Measurements from ENCODE around the gene MAMDC2.
"Not testable (repeated sequence)": the region's sequence is repeated elsewhere in the genome, so short reads cannot be mapped to it uniquely, and the experiment has no call there.

Gene MAMDC2

GRCh38 chr9:70034271-70034711, 9.4 kb upstream of the MAMDC2 start:
- TF ChIP-seq CTCF (IDR thresholded peaks at IDR 0.05; ENCODE audit: low read length) (no peak), EZH2 (optimal IDR thresholded peaks at IDR 0.05; ENCODE audit: low read depth, low read length) (no peak), EZH2phosphoT487 (IDR thresholded peaks at IDR 0.05; ENCODE audit: low read length) (no peak)
- Histone ChIP-seq H3K27me3 (replicated peaks; ENCODE audit: insufficient read depth, low read length) (no peaks in the 10 kb centered on the region), H3K27ac (ENCODE audit: low read length) (no peak overlapping the region), H3K4me3 (ENCODE audit: low read length) (no peak overlapping the region), H3K9me3 (replicated peaks; ENCODE audit: insufficient read depth, low read length) (no peaks in the 10 kb centered on the region), H3K4me2 (ENCODE audit: low read depth, low read length) (no peak overlapping the region), H3K9me2 (replicated peaks; ENCODE audit: insufficient read depth, low read length) (no peaks in the 10 kb centered on the region), H3K9ac (ENCODE audit: low read length) (no peak overlapping the region), H3K79me2 (ENCODE audit: low read length) (no peaks in the 10 kb centered on the region), H4K20me1 (ENCODE audit: insufficient read depth, low read length) (no peaks in the 10 kb centered on the region), H3F3A (ENCODE audit: insufficient read depth, low read length) (no peaks in the 10 kb centered on the region), H2AFZ (ENCODE audit: low read length) (no peak overlapping the region), H3K4me1 (ENCODE audit: low read length) (no peaks in the 10 kb centered on the region), H3K36me3 (replicated peaks; ENCODE audit: insufficient read depth, low read length) (no peaks in the 10 kb centered on the region)
- DNase-seq: no peak

DNA sequence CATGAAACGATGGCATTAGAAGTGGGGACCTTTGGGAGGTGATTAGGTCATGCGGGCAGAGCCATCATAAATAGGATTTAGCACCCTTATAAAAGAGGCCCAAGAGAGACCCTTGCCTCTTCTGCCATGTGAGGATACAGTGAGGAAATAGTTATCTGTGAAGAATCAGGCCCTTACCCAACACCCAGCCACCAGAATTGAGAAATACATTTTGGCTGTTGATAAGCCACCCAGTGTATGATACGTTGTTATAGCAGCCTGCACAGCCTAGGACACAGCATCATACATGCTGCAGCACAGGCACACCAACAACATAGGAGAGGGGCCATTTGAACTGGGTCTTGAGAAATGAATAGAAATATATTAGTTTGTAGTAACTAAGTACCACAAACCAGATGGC, 8.0 kb upstream of the MAMDC2 start:
- Histone ChIP-seq H3K4me2 (ENCODE audit: low read depth, low read length) (no peak overlapping the region), H2AFZ (ENCODE audit: low read length) (no peak overlapping the region), H3K36me3 (replicated peaks; ENCODE audit: insufficient read depth, low read length) (no peaks in the 10 kb centered on the region), H3K9me3 (replicated peaks; ENCODE audit: insufficient read depth, low read length) (no peaks in the 10 kb centered on the region), H3K27me3 (replicated peaks; ENCODE audit: insufficient read depth, low read length) (no peaks in the 10 kb centered on the region), H3K4me3 (ENCODE audit: low read length) (no peak overlapping the region), H3K79me2 (ENCODE audit: low read length) (no peaks in the 10 kb centered on the region), H4K20me1 (ENCODE audit: insufficient read depth, low read length) (no peaks in the 10 kb centered on the region), H3K4me1 (ENCODE audit: low read length) (no peaks in the 10 kb centered on the region), H3K27ac (ENCODE audit: low read length) (no peak overlapping the region), H3K9ac (ENCODE audit: low read length) (no peak overlapping the region), H3F3A (ENCODE audit: insufficient read depth, low read length) (no peaks in the 10 kb centered on the region), H3K9me2 (replicated peaks; ENCODE audit: insufficient read depth, low read length) (no peaks in the 10 kb centered on the region)
- no peak for DNase-seq
- TF ChIP-seq EZH2 (optimal IDR thresholded peaks at IDR 0.05; ENCODE audit: low read depth, low read length) (no peak), EZH2phosphoT487 (IDR thresholded peaks at IDR 0.05; ENCODE audit: low read length) (no peak), CTCF (IDR thresholded peaks at IDR 0.05; ENCODE audit: low read length) (no peak)

GRCh38 chr9:70036641-70037040, 7.0 kb upstream of the MAMDC2 start:
- no peak for DNase-seq
- no peak overlapping the region for H3K9ac ChIP-seq (ENCODE audit: low read length)

GRCh38 chr9:70038171-70038621, 5.5 kb upstream of the MAMDC2 start:
- not testable (repeated sequence) for H3F3A ChIP-seq (ENCODE audit: insufficient read depth, low read length); H4K20me1 ChIP-seq (ENCODE audit: insufficient read depth, low read length); H3K79me2 ChIP-seq (ENCODE audit: low read length); DNase-seq; H3K27me3 ChIP-seq (replicated peaks; ENCODE audit: insufficient read depth, low read length); H2AFZ ChIP-seq (ENCODE audit: low read length); H3K9me3 ChIP-seq (replicated peaks; ENCODE audit: insufficient read depth, low read length); H3K9ac ChIP-seq (ENCODE audit: low read length); H3K9me2 ChIP-seq (replicated peaks; ENCODE audit: insufficient read depth, low read length); H3K4me3 ChIP-seq (ENCODE audit: low read length); H3K27ac ChIP-seq (ENCODE audit: low read length); H3K4me1 ChIP-seq (ENCODE audit: low read length); H3K4me2 ChIP-seq (ENCODE audit: low read depth, low read length); H3K36me3 ChIP-seq (replicated peaks; ENCODE audit: insufficient read depth, low read length)

More at GRCh38 chr9:70036641-70037040, 7.0 kb upstream of the MAMDC2 start:
- H3K36me3 ChIP-seq (replicated peaks; ENCODE audit: insufficient read depth, low read length): no peaks in the 10 kb centered on the region
- H3K27ac ChIP-seq (ENCODE audit: low read length): no peak overlapping the region
- no peaks in the 10 kb centered on the region for H3K27me3 ChIP-seq (replicated peaks; ENCODE audit: insufficient read depth, low read length)
- no peak overlapping the region for H2AFZ ChIP-seq (ENCODE audit: low read length)
- no peaks in the 10 kb centered on the region for H3F3A ChIP-seq (ENCODE audit: insufficient read depth, low read length)
- no peaks in the 10 kb centered on the region for H3K79me2 ChIP-seq (ENCODE audit: low read length)
- no peak for TF ChIP-seq EZH2phosphoT487 (IDR thresholded peaks at IDR 0.05; ENCODE audit: low read length)
- TF ChIP-seq EZH2 (optimal IDR thresholded peaks at IDR 0.05; ENCODE audit: low read depth, low read length): no peak
- TF ChIP-seq CTCF (IDR thresholded peaks at IDR 0.05; ENCODE audit: low read length): no peak
- H3K4me3 ChIP-seq (ENCODE audit: low read length): no peak overlapping the region
- H3K9me3 ChIP-seq (replicated peaks; ENCODE audit: insufficient read depth, low read length): no peaks in the 10 kb centered on the region
- H3K4me1 ChIP-seq (ENCODE audit: low read length): no peaks in the 10 kb centered on the region
- no peak overlapping the region for H3K4me2 ChIP-seq (ENCODE audit: low read depth, low read length)
- no peaks in the 10 kb centered on the region for H3K9me2 ChIP-seq (replicated peaks; ENCODE audit: insufficient read depth, low read length)
- H4K20me1 ChIP-seq (ENCODE audit: insufficient read depth, low read length): no peaks in the 10 kb centered on the region
